HT-29 (cell line): ENCODE measurements around the gene MOB1A. TPM values are rescaled to one million over a fixed set of nuclear protein-coding genes. Genes with fewer than 3 reads are reported as not detected.

Experiments
- DNase-seq: peaks from one replicate; pipeline ENCODE4 v3.0.0-alpha.2; 2015; ENCODE audit warnings: low spot score
- total RNA-seq: library from RNA; depleted of rRNA; stranded (reverse); fragments of >200 nt; shearing (Covaris generic); gene quantifications from 2 replicates; pipeline ENCODE4 v1.2.3, GENCODE V29; 2014; rRNA removed

MOB1A gene
- total RNA-seq, 1 experiment from 2014 or later: 38.9 TPM

- no peak for DNase-seq
Observed at GRCh38 chr2:74105413-74105812, 73.3 kb downstream of the MOB1A start.

GRCh38 chr2:74104839-74105238 lies 73.8 kb downstream of the MOB1A start:
- DNase-seq: no peak

GRCh38 chr2:74103763-74104162 lies 74.9 kb downstream of the MOB1A start:
- no peak for DNase-seq

Other genes starting within 250 kb of the MOB1A start
- 11.7 and 13.3 TPM in 2 replicates for gene TET3, start 194.0 kb downstream of the MOB1A start, total RNA-seq
- gene BOLA3, start 31.0 kb downstream of the MOB1A start, total RNA-seq: 24.6 and 31.9 TPM in 2 replicates
- gene MTHFD2, start 19.7 kb upstream of the MOB1A start, total RNA-seq: 180 TPM in 2 replicates
- gene SLC4A5, start 164.5 kb upstream of the MOB1A start, total RNA-seq: 0.36 TPM in 1 of 2 replicates, not detected in the other
- 48.7 and 52.5 TPM in 2 replicates for gene DCTN1, start 201.4 kb upstream of the MOB1A start, total RNA-seq
- 3.2 and 3.9 TPM in 2 replicates for gene C2orf81, start 242.7 kb upstream of the MOB1A start, total RNA-seq
- gene WDR54, start 242.9 kb upstream of the MOB1A start, total RNA-seq: 50.8 and 52.3 TPM in 2 replicates